Keratinocyte (primary cell): ENCODE data around the gene FAM9A.

Experiments
- EZH2 ChIP-seq: IDR thresholded peaks from one replicate; pipeline ENCODE4 v1.6.1; 2012; ENCODE audit warnings: inconsistent platforms, mild to moderate bottlenecking, low read length, moderate library complexity
- TF ChIP-seq, protein P1 (sequence below), 3 experiments: IDR thresholded peaks in 1 of 3; conservative IDR thresholded peaks in 1 of 3; optimal IDR thresholded peaks in 1 of 3; 2 replicates in 2 of 3; 3 replicates in 1 of 3; pipeline versions ENCODE3 to v1.5.1; 2011; ENCODE audit warnings: low read length in 3 of 3, mild to moderate bottlenecking in 3 of 3, moderate library complexity in 2 of 3, control low read depth in 1 of 3, inconsistent platforms in 1 of 3; ENCODE audit not compliant: insufficient read depth in 2 of 3; ENCODE audit errors: extremely low read depth in 1 of 3

DNA sequence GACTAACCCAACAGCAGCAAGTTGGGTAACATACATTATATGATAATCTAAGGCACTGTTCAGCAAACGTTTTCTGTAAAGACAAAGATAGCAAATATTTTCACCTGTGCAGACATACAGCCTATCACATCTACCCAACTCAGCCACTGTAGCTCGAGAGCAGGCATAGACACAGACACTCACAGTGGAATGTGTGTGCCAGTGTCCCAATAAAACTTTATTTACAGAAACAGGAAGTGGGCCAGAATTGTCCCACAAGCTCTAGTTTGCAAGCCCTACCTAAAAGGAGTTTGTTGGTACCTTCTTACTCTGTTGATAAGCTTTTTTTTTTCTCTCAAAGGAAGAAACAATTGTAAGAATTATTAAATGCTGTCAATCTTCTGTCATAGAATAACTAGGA, 11.9 kb upstream of the FAM9A start:
- no peak for TF ChIP-seq EZH2
- TF ChIP-seq, protein P1, sequence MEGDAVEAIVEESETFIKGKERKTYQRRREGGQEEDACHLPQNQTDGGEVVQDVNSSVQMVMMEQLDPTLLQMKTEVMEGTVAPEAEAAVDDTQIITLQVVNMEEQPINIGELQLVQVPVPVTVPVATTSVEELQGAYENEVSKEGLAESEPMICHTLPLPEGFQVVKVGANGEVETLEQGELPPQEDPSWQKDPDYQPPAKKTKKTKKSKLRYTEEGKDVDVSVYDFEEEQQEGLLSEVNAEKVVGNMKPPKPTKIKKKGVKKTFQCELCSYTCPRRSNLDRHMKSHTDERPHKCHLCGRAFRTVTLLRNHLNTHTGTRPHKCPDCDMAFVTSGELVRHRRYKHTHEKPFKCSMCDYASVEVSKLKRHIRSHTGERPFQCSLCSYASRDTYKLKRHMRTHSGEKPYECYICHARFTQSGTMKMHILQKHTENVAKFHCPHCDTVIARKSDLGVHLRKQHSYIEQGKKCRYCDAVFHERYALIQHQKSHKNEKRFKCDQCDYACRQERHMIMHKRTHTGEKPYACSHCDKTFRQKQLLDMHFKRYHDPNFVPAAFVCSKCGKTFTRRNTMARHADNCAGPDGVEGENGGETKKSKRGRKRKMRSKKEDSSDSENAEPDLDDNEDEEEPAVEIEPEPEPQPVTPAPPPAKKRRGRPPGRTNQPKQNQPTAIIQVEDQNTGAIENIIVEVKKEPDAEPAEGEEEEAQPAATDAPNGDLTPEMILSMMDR (optimal IDR thresholded peaks at IDR 0.05 in 1 of 3, IDR thresholded peaks at IDR 0.05 in 1 of 3, conservative IDR thresholded peaks at IDR 0.05 in 1 of 3; ENCODE audit: extremely low read depth in 1 of 3, insufficient read depth in 2 of 3, low read length in 3 of 3): no peak
